Central memory CD4-positive, alpha-beta T cell (primary cell): ENCODE results near the gene MFSD6.

ENCODE experiments used
- DNase-seq: peaks from one replicate; pipeline ENCODE4 v3.0.0; 2022

Gene MFSD6

GRCh38 chr2:190440113-190440512, 32.0 kb downstream of the MFSD6 start:
- no peak for DNase-seq

- no peak for DNase-seq
These were observed 33.4 kb downstream of the MFSD6 start for GRCh38 chr2:190441564-190441963.

- no peak for DNase-seq
These were observed 34.9 kb downstream of the MFSD6 start for GRCh38 chr2:190443055-190443454.

- DNase-seq, result no peak
These were observed 35.8 kb downstream of the MFSD6 start for GRCh38 chr2:190443778-190444481.

GRCh38 chr2:190444976-190445375, 36.8 kb downstream of the MFSD6 start:
- no peak for DNase-seq

GRCh38 chr2:190446193-190446592, 38.0 kb downstream of the MFSD6 start:
- DNase-seq, result no peak

GRCh38 chr2:190446750-190447516, 38.8 kb downstream of the MFSD6 start:
- DNase-seq, result no peak

- DNase-seq, result no peak
These were observed 39.6 kb downstream of the MFSD6 start for GRCh38 chr2:190447766-190448165.

GRCh38 chr2:190449925-190450324, 41.8 kb downstream of the MFSD6 start:
- DNase-seq, result no peak

GRCh38 chr2:190450363-190450762, 42.2 kb downstream of the MFSD6 start:
- no peak for DNase-seq

GRCh38 chr2:190451561-190452176, 43.5 kb downstream of the MFSD6 start:
- no peak for DNase-seq

GRCh38 chr2:190452433-190452832, 44.3 kb downstream of the MFSD6 start:
- DNase-seq, result no peak

GRCh38 chr2:190454795-190455194, 46.6 kb downstream of the MFSD6 start:
- no peak for DNase-seq

- no peak for DNase-seq
These were observed 47.4 kb downstream of the MFSD6 start for GRCh38 chr2:190455358-190456095.

- no peak for DNase-seq
These were observed 48.7 kb downstream of the MFSD6 start for GRCh38 chr2:190456833-190457232.

GRCh38 chr2:190457256-190457655, 49.1 kb downstream of the MFSD6 start:
- DNase-seq, result no peak

GRCh38 chr2:190458352-190459107, 50.4 kb downstream of the MFSD6 start:
- no peak for DNase-seq

GRCh38 chr2:190459881-190460280, 51.7 kb downstream of the MFSD6 start:
- DNase-seq, result no peak

- no peak for DNase-seq
These were observed 52.3 kb downstream of the MFSD6 start for GRCh38 chr2:190460487-190460886.

- DNase-seq, result no peak
These were observed 54.0 kb downstream of the MFSD6 start for GRCh38 chr2:190462181-190462580.

- no peak for DNase-seq
These were observed 54.5 kb downstream of the MFSD6 start for GRCh38 chr2:190462611-190463010.

GRCh38 chr2:190465060-190465459, 56.9 kb downstream of the MFSD6 start:
- DNase-seq, result no peak
